Activated CD8-positive, alpha-beta T cell treated with anti-CD3 and anti-CD28 coated beads for 36 hours (primary cell): ENCODE results near the gene MYOM3. TPM values are rescaled to one million over a fixed set of nuclear protein-coding genes. Genes with fewer than 3 reads are reported as not detected.

Experiments
- ATAC-seq: fragments of 200-7000 bp; cut with Tn5 transposase; one replicate; pipeline ENCODE4 v1.10.0; 2021; ENCODE audit warnings: mild to moderate bottlenecking, moderate library complexity
- CTCF ChIA-PET: fragments of 350-600 bp; sonication (Branson Sonifier 250); formaldehyde crosslinking; loops from one replicate; lab custom pipeline; 2021; ENCODE audit warnings: antibody characterized with exemption; lab: Charles Lee
- POLR2A ChIA-PET: fragments of 350-600 bp; sonication (Branson Sonifier 250); formaldehyde crosslinking; loops from one replicate; lab custom pipeline; 2021; ENCODE audit warnings: antibody characterized with exemption; lab: Charles Lee
- DNase-seq: peaks from one replicate; pipeline ENCODE4 v3.0.0-alpha.2; 2020
- H3K27ac Mint-ChIP-seq: one replicate; pipeline ENCODE4 v1.8.0; 2021; ENCODE audit warnings: mild to moderate bottlenecking, mixed read lengths
- H3K27me3 Mint-ChIP-seq: one replicate; pipeline ENCODE4 v1.8.0; 2021; ENCODE audit warnings: mixed read lengths
- H3K36me3 Mint-ChIP-seq: one replicate; pipeline ENCODE4 v1.8.0; 2021; ENCODE audit warnings: low read depth, mixed read lengths
- H3K4me1 Mint-ChIP-seq: one replicate; pipeline ENCODE4 v1.8.0; 2021; ENCODE audit warnings: low read depth, mixed read lengths
- H3K4me3 Mint-ChIP-seq: one replicate; pipeline ENCODE4 v1.8.0; 2021; ENCODE audit warnings: mild to moderate bottlenecking, moderate library complexity, mixed read lengths
- H3K9me3 Mint-ChIP-seq: one replicate; pipeline ENCODE4 v1.8.0; 2021; ENCODE audit warnings: mixed read lengths
- CTCF ChIP-seq: fragments of 200-600 bp; IDR thresholded peaks from one replicate; pipeline ENCODE4 v1.8.0; 2022; ENCODE audit warnings: antibody characterized with exemption, mild to moderate bottlenecking
- intact Hi-C: fragments of 100-400 bp; cut with micrococcal nuclease; formaldehyde crosslinking; loops from one replicate; pipeline ENCODE4 v1.10.0; 2022
- total RNA-seq, 2 experiments: library from RNA; stranded (reverse); gene quantifications; one replicate each; pipeline ENCODE4 v1.2.3, GENCODE V29; 2021

The MYOM3 gene
- total RNA-seq, 2 experiments from 2014 or later = not detected

DNA sequence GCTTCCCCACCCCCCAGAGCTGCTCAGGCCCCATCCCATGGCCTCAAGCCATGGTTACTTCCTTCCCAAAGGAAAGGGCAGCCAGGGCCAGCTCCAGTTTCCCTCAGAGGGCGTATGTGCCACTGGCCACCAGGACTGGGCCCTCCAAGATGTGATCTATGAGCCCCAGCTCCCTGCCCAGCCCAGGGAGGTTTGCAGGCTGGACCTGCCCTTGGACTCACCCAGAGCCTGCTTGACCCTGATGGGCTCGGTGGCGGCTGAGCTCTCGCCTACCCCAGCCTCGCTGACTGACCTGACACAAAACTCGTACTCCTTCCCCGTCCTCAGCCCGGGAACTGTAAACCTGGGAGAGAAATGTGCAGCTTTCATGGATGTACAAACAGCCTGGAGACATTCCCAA lies 29.6 kb downstream of the MYOM3 start:
- Mint-ChIP-seq H3K27me3 (peaks cover 6% of the 10 kb centered on the region), H3K27ac (no peak overlapping the region), H3K4me1 (no peaks in the 10 kb centered on the region), H3K4me3 (no peak overlapping the region), H3K36me3 (no peaks in the 10 kb centered on the region), H3K9me3 (no peaks in the 10 kb centered on the region)
- DNase-seq (no peak), ATAC-seq (no peak)
- no peak for TF ChIP-seq CTCF
- CTCF ChIA-PET = interaction anchor here (0.8 to 1.9 kb wide), 3 partner anchors 11 to 119 kb away, joined by 3 to 6 read pairs (median 3); no protein-coding TSS in a partner anchor
- POLR2A ChIA-PET = interaction anchor here (1.1 kb wide), 1 partner anchor 17 kb away, joined by 3 read pairs; no protein-coding TSS in a partner anchor
- intact Hi-C loops = no loop called here

DNA sequence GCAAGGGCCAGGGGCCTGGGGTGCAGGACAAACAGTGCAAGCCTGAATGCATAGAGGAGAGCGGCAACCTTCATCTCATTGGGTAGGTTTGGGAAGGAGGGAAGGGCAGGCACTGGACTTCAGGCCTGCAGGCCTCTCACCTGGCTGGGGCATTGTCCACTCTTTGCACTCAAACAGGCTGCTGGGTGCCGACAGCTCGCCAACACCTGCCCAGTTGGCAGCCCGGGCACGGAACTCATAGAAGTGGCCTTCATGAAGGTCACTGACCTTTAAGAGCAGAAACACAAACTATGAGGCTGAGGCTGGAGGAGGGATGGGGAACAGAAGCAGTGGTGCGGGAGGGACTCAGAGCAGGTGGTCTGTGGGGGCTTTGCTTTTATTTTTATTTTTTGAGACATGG lies 30.7 kb downstream of the MYOM3 start:
- Mint-ChIP-seq H3K27me3 (peaks cover 6% of the 10 kb centered on the region), H3K4me3 (no peak overlapping the region), H3K27ac (no peak overlapping the region), H3K36me3 (no peaks in the 10 kb centered on the region), H3K9me3 (no peaks in the 10 kb centered on the region), H3K4me1 (no peaks in the 10 kb centered on the region)
- ChIA-PET CTCF (interaction anchor here (1.9 kb wide), 1 partner anchor 69 kb away, joined by 6 read pairs; no protein-coding TSS in a partner anchor), POLR2A (interaction anchor here (0.8 kb wide), 1 partner anchor 87 kb away, joined by 3 read pairs; no protein-coding TSS in a partner anchor)
- no peak for TF ChIP-seq CTCF
- intact Hi-C loops = no loop called here
- ATAC-seq (no peak), DNase-seq (no peak)

DNA sequence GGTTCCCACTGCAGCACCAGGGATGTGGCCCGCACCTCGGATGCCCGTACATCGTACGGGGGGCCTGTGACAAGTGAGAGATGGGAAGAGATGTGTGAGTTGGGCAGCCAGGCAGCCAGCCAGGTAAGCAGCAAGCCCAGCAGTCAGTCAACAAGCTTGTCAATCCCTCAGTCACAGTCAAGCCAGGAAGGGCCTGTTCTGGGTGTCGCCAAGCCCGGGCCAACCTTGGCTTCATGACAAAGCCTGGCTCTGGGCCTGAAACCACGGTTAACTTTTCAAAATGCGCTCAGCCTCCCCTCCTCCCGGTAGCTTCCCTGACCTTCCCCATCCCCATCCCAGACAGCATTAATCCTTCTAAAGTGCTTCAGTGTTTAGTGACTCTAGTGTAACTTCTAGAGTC lies 31.8 kb downstream of the MYOM3 start:
- CTCF ChIA-PET = no interaction called here
- peaks cover 5% of the 10 kb centered on the region for H3K27me3 Mint-ChIP-seq
- H3K27ac Mint-ChIP-seq = no peak overlapping the region
- intact Hi-C loops = no loop called here
- no peaks in the 10 kb centered on the region for H3K36me3 Mint-ChIP-seq
- ATAC-seq (no peak), DNase-seq (no peak)
- no peak for TF ChIP-seq CTCF
- POLR2A ChIA-PET = no interaction called here
- H3K4me3 Mint-ChIP-seq = no peak overlapping the region
- no peaks in the 10 kb centered on the region for H3K4me1 Mint-ChIP-seq
- H3K9me3 Mint-ChIP-seq = no peaks in the 10 kb centered on the region

DNA sequence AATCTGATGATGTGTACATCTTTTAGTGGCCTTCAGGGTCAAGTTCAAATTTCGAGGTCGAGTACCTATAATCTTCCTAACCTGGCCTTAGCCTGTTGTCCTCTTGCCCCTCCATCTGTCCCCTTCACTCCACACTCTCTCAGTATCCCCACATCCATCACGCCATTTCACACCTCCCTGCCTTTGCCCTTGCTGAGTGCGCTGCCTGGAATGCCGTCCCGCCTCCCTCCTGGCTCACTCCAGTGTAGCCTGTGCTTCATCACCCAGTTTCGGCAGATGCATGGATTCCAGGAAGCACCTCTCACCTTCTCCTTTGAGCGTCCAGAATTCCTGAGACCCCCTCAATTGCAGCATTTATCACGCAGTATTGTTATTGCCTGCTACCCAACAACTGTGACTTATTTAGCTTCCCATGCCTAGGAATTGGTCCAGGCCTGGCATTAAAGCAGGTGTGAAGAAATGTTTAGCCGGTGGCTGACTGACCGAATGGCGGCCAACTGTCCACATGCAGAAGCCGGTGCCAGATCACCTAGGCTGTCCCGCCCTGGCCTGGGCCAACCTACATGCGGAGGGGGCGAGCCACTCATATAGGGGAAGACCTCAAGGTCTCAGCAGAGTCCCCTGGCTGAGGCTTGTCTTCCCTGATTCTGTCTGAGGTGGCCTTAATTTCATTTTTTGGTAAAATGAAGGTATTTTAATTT lies 34.5 kb downstream of the MYOM3 start:
- no peaks in the 10 kb centered on the region for H3K27me3 Mint-ChIP-seq
- H3K4me3 Mint-ChIP-seq = no peak overlapping the region
- no peaks in the 10 kb centered on the region for H3K4me1 Mint-ChIP-seq
- no peak for TF ChIP-seq CTCF
- H3K27ac Mint-ChIP-seq = no peak overlapping the region
- intact Hi-C loops = no loop called here
- ATAC-seq (no peak), DNase-seq (no peak)
- no peaks in the 10 kb centered on the region for H3K36me3 Mint-ChIP-seq
- CTCF ChIA-PET = no interaction called here
- no peaks in the 10 kb centered on the region for H3K9me3 Mint-ChIP-seq
- POLR2A ChIA-PET = no interaction called here

DNA sequence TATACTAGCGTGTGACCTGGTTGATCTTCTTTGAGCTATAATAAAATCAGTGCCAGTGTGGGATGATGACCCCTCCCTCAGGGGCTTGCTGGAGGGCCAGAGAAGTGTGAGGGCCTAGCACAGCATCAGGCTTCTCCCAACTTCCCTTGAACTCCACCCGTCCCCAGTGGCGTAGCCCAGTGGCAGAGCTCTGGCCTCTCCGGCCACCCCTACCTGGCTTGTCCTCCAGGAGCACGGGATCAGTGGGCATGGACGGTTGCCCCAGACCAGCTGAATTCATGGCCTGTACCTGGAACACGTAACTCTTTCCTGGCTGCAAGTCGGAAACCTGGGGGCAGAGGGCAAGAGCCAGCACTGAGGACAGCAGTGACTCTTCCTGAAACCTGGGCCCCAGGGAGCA lies 36.0 kb downstream of the MYOM3 start:
- ATAC-seq = no peak
- Mint-ChIP-seq H3K27me3 (no peaks in the 10 kb centered on the region), H3K27ac (no peak overlapping the region), H3K4me1 (no peaks in the 10 kb centered on the region), H3K9me3 (no peaks in the 10 kb centered on the region), H3K4me3 (no peak overlapping the region), H3K36me3 (no peaks in the 10 kb centered on the region)
- intact Hi-C loops = no loop called here
- DNase-seq = no peak
- POLR2A ChIA-PET = no interaction called here
- CTCF ChIA-PET = no interaction called here
- TF ChIP-seq CTCF = no peak
